NCI-H2171 treated with DMSO at 0.1 percent for 48 hours (cell line): Measurements from ENCODE around the gene JARID2.
A peak's percentile ranks its signal among the peaks of the same experiment; 100 is the strongest.
"Not testable (repeated sequence)": the region's sequence is repeated elsewhere in the genome, so short reads cannot be mapped to it uniquely, and the experiment has no call there.

ENCODE experiments used
- DNase-seq: peaks from one replicate; lab custom pipeline; 2025; lab: John Stamatoyannopoulos, UW

Gene JARID2

DNA sequence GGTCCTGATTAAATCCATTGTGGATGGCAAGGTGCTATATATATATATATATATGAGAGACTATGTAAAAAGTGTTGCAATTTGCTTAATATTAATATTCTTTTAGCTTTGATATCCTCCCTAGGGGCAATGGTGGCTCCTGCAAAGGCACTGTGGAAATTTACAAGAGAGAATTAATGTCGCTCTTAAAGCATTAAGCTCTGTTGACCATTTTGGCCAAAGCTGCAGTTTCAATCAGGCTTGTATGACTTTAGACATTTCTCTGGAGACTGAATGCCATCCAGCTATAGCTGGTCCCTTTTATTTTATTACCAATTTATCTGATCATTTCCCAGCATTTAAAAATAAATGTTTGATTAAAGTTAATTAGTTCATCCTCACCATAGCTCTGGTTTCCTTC lies 155.3 kb downstream of the JARID2 start:
- no peak for DNase-seq

DNA sequence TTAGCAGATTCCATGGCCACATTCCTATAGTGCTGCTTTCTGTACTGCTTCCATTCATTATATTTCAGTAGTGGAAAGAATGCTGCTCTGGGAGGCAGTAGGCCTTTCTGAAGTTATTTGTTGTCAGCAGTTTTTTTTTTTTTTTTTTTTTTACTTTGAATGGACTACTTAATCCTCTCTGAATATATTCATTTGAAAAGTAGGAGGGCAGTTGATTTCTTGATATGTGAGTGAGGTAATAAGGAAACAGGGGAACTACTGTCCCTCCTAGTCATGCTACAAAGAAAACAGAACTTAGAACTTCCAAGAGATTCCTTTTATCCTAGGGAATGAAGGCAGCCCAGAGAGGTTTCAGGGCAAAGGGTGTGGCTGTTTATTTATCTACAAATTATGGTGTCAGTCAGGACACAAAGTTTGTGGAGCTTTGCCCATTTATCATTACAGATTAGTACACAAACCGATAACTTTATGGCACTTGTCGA lies 155.9 kb downstream of the JARID2 start:
- DNase-seq = no peak

- no peak for DNase-seq
Measured at GRCh38 chr6:15402406-15403045, 156.7 kb downstream of the JARID2 start.

GRCh38 chr6:15403094-15403755 lies 157.4 kb downstream of the JARID2 start:
- DNase-seq = no peak

DNA sequence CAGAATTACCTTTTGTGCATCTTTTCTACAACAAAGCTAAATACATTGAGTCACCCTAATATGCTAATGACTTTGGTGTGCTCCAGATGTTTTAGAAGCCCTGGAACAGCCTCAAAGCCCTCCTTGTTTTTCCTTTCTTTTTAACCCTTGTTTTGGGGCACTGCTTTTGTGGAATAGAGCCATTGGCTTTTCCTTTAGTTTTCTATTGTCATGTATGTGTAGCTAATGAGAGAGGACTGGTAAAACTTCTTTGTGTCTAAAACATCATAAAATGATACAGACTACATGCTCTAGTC lies 158.8 kb downstream of the JARID2 start:
- DNase-seq = no peak

DNA sequence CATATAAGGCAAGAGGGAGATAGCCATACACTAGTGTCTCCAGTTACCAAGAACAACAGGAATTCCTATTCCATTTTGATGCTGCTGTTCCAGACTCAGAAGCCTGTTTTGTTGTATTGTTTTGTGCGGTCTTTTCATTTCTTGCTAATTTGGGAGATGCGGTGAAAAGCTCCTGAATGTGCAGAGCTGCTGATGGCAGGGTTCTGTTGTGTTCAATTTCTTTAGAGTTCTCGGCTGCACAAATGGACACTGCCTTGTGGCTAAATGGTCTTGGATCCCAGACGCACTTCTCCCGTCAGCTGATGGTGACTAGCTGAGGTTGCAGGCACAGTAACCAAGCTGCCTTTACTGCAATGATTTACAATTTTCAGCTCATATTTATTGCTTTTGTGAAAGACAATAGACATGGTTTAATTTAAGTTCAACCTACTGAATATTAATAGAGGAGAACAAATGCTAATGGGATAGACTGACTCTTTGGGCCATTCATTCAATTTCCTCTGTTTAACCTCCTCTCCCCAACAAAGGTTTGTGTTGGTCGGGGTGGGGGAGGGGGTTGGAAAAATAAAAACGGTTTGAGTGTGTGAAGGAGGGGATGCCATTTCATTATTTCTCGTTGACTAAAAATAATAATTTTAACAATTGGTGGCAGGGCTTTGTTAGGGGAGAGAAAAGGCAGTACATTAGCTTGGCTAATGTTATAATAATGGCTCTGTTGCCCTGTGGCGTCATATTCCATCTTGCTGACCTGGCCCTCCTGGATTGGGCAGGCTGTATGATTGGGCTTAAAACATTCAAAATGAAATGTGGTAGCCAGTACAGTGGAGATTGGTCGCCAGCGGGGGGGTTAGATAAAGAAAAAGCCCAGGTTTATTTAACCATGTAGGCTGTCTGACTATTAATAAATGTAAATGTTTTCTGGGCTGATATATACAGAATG lies 159.5 kb downstream of the JARID2 start:
- no peak for DNase-seq

DNA sequence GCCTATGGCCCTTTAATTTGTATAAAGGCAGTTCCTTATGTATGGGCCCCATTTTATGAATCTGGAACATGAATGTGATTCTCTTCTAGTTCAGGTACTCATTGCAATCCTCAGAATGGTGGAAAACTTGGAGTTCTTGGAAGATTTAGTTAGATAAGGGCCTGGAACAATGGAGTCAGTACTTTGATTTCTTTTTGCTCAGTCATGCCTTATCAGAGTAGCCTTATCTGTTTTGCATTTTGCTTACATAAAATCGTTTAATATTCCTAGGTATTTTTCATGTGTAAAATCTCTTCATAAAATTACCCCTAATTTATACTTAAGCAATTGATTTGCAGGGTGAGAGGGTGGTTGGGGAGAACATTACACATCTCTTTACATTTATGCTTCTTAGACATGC lies 160.6 kb downstream of the JARID2 start:
- no peak for DNase-seq

GRCh38 chr6:15408008-15408407 lies 162.1 kb downstream of the JARID2 start:
- DNase-seq = no peak

DNA sequence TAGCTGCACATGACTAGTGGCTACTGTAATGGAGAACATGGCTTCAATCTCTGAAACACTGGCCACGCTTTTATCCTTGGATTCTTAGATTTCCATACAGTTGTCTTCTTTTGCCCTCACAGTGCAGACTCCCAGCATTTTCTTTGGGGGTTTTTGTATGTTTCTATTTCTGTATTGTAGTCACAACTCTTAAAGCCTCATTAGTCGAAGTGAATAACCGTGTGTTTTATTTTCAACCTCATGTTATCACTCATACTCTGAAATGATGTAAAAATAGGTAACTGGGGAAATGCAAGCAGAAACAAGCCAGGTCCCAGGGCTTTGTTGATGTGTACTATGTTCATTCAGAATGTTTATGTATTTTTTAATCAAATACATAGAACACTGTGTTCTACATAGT lies 162.9 kb downstream of the JARID2 start:
- DNase-seq = no peak

DNA sequence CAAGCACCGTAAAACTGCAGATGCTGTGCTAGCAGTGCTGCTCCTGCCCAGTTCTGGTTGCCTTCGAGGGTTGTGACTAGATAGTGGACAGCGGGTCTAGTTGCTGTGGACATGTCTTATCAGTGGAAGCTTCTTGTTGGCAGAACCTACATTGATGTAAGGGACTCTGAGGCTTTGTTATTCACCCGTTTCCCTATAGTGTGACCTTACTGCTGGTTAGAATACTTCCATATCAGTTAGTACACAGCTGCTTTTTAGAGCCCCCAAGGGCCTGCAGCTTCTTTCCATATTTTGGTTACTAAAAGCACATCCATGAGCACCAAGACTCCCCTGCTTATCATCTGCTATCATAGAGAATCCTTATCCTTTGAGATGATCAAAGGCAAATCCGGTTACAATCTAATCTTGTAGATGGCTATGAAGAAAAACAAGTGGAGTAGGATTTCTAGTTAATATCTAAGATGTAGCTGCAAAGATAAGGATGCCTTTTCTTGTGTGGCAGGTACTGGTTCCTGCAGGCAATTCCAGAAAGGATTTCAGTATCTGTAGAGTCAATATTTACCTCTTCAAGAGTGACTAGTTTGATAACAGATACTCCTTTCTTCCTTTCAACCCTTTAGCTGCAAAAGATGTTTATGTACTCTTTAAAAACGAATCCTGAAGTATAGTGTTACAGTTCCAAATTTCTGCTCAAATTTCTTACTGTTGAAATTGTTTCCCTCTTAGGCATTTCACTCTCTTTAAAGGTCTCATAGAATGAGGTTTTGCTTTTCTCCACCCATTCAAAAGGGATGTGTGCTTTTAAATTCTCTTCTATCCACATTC lies 163.6 kb downstream of the JARID2 start:
- DNase-seq = no peak

GRCh38 chr6:15410126-15410391 lies 164.2 kb downstream of the JARID2 start:
- DNase-seq = no peak

DNA sequence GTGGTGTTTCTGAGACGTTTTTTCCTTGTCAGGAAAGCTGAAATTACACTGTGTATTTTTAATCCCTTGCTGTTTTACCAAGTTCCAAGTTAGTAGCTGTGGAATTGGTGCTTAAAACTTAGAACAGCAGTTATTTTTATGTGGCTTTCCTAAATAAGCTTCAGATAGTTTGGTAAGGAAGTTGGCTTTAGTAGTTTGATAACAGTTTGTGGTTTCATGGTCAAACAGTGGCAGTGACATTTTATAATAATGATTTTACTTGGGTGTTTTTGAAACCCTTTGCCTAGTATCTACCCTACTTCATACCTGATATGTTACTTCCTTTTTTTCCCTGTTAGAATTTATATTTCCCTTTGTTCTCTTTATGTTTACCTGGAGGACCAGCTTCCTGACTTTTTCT lies 164.9 kb downstream of the JARID2 start:
- no peak for DNase-seq

GRCh38 chr6:15411766-15412165 lies 165.9 kb downstream of the JARID2 start:
- DNase-seq = no peak

GRCh38 chr6:15412767-15413166 lies 166.9 kb downstream of the JARID2 start:
- peak; percentile 54 for DNase-seq

DNA sequence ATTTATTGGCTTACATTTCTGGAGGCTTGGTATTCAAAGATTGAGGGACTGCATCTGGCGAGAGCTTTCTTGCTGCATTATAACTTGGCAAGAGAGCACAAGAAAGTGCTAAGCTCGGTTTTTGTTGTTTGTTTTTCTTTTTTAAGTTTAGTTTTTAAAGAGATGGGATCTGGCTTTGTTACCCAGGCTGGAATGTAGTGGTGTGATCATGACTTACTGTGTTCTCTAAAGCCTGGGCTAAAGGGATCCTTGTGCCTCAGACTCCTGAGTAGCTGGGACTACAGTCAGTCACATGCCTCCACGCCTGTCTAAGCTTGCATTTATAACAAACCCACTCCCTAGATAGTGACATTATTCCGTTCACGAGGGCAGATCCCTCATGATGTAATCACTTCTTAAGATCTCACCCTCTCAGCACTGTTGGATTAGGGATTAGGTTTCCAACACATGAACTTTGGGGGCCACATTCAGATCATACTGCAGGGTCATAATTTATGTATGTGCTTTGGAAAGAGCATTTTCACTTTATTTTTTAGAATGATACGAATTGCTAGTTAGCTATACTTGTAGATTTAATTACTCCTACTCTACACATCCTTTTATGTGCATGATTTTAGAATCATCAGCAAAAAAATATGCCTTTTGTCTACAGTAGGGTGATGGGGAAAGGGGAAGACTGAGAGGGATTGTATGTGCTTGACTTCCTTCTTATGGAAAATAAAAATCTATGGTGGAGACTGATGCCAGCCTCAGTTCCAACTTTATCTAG lies 167.8 kb downstream of the JARID2 start:
- peak; percentile 20 for DNase-seq

DNA sequence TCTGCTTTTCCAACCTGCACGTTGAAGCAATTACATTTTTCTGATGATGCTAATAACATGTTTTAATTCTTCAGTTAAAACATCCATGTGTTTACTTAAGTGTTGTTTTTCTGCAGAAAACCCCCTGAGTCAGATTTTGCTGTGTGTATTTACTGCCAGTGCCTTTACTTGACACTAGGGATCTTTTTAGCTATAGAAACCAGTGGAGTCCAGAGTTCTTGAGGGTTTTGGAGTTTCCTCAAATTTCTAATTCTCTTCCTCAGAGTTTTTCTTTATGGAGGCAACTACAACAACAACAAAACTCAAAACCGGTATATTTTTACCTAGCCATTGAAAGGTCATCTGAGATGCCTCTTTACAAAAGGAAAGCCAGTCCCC lies 168.4 kb downstream of the JARID2 start:
- DNase-seq = no peak

DNA sequence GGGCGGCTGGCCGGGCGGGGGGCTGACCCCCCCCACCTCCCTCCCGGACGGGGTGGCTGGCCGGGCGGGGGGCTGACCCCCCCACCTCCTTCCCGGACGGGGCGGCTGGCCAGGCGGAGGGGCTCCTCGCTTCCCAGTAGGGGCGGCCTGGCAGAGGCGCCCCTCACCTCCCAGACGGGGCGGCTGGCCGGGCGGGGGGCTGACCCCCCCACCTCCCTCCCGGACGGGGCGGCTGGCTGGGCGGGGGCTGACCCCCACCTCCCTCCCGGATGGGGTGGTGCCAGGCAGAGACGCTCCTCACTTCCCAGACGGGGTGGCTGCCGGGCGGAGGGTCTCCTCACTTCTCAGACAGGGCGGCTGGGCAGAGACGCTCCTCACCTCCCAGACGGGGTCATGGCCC lies 169.8 kb downstream of the JARID2 start:
- not testable (repeated sequence) for DNase-seq

DNA sequence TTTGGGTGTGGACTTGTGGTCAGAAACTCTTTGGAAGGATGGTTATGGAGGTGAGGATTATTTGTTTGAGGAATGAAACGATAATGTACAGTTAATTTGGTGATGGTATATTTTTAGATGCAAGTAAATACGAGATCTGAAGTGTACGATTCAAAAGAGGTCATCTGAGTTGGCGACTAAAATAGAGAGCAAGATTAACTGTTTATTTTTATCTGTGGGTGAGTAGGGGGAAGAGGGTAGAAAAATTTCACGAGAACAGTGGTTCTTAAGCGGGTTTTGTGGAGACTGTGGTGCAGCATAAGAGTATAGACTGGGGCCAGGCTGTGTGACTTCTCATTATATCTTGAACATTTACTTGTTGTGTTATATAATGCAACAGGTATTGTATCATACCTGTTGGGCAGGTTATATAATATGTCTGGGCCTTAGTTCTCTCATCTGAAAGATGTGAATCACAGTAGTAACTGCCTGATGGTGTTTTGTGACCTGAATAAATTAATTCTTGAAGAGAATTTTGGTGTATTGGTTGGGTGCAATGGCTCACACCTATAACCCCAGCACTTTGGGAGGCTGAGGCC lies 171.2 kb downstream of the JARID2 start:
- no peak for DNase-seq

DNA sequence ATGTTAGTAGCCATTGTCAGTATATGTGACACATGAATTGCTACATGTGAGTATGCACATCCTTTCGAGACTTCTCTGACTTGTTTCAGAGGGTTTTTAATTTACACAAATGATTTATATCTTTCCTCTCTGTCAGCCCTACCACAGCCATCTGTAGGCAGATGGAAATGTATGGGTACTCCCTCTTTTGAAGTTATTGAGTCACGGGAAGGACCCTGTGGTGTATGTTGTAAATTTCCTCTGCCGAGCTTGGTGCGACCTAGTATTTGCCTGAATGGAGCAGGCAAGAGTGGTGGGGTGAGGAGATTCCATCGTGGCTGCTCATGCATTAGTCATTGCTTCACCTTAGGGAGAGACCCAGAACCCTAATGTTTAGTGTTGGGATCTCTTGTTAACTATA lies 171.9 kb downstream of the JARID2 start:
- DNase-seq = no peak

DNA sequence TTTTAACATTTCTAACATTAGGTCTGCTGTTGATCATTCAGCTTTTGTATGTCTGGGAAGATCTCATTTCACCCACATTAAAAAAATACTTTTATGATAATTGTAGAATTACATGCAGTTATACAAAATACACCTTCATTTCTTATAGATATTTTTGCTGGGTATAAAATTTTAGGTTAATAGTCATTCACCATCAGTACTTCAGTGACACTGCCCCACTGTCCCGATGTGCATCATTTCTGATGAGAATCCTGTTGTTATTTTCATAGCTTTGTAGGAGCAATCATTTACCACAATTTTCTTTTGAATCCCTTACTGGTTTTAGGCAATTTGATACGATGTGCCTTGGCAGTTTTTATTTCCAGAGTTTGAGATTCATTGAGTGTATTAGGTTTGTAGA lies 173.6 kb downstream of the JARID2 start:
- no peak for DNase-seq

GRCh38 chr6:15420959-15421438 lies 175.1 kb downstream of the JARID2 start:
- DNase-seq = no peak
